Measurements from ENCODE around the gene SHISA7.

DNA sequence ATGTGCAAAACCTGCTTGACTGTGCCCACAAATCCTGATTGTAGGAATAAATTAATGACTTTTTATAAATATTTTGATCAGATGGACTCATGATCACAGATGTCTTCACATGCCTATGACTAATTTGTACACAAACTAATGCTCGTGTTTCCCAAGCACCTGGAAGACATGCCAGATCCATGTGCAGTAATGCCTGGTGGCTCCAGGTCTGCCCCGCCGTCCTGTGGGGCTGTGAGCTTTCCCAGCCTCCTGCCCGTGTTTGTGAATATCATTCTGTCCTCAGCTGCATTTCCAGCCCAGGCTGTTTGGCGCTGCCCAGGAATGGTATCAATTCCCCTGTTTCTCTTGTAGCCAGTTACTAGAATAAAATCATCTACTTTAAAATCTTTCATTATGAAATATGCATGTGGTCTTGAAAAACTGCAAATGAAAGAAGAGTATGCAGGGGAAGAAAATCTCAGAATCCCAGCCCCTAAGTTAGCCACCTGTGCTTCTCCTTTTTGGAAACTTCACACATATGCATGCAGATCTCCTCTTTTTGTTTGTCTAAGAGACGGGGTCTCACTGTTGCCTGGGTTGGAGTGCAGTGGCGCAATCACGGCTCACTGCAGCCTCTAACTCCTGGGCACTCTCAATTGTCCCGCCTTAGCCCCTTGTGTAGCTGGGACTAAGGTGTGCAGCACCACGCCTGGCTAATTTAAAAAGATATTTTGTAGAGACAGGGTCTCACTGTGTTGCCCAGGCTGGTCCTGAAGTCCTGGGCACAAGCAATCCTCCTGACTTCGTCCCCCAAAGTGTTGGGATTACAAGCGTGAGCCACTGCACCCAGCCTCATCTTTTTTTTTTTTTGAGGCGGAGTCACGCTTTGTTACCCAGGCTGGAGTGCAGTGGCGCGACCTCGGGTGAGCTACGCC lies 51.1 kb downstream of the SHISA7 start:
- TF ChIP-seq, protein P1, sequence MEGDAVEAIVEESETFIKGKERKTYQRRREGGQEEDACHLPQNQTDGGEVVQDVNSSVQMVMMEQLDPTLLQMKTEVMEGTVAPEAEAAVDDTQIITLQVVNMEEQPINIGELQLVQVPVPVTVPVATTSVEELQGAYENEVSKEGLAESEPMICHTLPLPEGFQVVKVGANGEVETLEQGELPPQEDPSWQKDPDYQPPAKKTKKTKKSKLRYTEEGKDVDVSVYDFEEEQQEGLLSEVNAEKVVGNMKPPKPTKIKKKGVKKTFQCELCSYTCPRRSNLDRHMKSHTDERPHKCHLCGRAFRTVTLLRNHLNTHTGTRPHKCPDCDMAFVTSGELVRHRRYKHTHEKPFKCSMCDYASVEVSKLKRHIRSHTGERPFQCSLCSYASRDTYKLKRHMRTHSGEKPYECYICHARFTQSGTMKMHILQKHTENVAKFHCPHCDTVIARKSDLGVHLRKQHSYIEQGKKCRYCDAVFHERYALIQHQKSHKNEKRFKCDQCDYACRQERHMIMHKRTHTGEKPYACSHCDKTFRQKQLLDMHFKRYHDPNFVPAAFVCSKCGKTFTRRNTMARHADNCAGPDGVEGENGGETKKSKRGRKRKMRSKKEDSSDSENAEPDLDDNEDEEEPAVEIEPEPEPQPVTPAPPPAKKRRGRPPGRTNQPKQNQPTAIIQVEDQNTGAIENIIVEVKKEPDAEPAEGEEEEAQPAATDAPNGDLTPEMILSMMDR (conservative IDR thresholded peaks at IDR 0.05; ENCODE audit: low read depth, low read length), result no peak
- TF ChIP-seq EZH2 (IDR thresholded peaks at IDR 0.05; ENCODE audit: low read length, unreplicated experiment), result no peak
